ENCODE results near the gene TARP.

Gene TARP

DNA sequence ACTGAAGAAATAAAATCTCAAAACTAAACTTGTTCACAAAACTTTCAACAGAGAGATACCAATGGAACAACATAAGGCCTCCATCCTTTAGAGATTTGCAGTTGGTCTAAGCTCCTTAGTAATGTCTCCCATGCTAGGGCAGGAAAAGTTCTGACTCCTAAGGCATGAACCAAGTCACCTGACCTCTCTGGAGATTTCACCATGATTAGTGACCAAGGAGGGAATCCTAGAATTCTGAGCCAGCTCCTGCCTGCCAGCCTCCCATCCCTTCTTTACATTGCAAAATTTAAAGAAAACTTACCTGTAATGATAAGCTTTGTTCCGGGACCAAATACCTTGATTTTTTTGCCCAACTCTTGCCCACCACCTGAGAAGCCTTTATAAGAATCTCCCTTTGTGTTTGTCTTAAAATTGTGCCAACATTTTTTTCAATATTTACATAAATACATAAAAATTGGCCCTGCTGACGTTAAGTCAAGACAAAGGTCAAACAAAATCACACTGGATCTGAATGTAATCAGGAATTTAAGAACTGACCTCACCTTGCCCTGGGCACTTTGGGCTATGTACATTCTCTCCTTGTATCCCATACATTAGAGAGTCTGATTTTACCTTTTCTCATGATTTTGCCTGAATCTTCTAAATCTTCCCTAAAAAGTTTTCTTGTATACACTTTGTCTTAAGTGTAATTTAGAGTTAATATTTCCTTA, at the start of gene TARP:
TSS of gene TARP (minus strand) at position 351 of the 710 bp plus-strand sequence.
- no peak for DNase-seq (ENCODE audit: low read depth in 3 of 3)

DNA sequence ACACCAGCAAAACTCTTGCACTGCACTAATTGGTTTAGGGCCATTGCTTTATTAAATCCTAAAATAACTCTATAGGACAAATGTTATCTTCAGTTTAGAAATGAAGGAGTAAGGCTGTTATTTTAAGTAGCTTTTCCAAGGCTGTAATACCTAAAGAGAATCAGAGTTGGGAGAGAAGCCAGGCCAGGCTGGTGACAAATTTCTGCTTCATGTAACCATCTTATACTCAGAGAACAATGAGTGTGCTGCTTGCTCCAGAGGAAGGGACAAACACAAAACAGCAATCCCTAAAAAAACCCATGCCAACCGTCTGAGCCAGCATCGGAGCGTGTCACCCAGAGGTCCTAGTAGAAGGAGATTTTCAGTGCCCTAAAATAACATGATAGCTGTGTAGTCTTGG, 49.7 kb upstream of the TARP start:
- DNase-seq (ENCODE audit: low read depth in 3 of 3), result no peak

DNA sequence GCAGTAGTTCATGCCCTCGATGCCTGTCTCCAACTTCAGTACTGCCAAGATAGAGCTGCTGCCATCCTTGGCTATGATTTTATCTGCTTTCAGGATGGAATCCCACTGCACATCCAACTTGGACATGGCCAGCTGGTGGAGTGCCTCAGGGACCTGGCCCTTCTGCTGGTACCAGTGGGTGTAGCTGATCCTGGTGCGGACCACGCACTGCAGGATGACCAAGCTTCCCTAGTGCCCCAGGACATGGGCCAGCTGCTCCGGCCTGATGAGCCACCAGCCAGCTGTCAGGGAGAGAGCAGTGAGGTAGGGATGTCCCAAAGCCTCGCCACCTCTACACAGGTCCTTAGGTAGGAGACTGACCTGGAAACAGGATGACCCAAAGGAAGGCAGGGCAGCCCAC, 49.0 kb upstream of the TARP start:
- no peak for DNase-seq (ENCODE audit: low read depth in 3 of 3)

DNA sequence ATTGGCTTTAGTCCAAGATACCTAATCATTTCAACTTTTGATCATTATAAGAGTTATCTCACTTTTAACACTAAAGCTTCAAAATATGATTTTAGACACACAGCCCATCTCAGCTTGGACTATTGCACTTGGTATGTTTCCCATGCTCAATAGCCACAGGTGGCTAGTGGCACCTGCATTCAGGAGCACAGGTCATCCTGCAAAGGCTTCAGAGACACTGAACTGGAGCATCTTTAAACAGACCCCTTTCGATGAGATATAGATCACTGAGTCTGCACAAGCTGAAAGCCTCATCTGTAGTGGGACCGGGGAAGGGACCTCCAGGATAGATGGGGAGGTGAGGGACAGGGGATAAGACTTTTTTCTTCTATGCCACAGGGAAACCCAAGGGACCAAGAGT, 48.5 kb upstream of the TARP start:
- DNase-seq (ENCODE audit: low read depth in 3 of 3), result no peak

DNA sequence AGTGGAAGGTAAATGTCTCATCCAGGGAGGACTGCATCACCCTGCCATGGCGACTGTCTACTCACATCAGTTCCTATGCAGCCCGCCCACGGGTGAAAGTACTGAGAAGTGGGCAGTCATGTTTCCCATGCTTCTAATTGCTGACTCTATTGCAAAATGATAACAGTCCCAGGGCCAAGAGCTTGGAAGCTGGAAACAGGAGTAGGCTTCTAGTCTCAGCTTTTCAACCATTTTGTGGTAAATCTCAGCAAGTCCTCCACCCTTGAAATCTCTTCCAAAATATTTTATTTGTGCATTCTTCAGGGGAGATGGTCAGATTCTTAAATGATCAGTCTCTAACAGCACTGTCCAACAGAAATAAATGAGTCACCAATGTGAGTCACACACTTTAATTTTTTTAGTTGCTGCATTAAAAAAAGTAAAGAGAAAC, 48.1 kb upstream of the TARP start:
- no peak for DNase-seq (ENCODE audit: low read depth in 3 of 3)

DNA sequence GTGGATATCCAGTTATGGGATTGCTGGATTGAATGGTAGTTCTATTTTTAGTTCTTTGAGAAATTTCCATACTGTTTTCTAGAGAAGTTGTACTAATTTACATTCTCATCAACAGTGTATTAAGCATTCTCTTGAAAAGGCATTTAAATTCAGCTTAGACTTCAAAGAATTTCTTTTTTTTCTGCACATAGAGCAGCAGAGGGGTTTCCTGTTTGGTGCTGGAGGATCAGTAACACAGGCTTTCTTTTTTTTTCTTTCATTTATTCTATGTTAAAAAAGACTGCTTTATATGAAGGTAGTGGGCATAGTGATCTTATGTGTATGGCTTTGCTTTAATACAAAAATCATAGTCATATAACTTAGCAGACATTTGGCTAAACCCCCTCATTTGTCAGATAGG, 47.6 kb upstream of the TARP start:
- DNase-seq (ENCODE audit: low read depth in 3 of 3), result no peak

DNA sequence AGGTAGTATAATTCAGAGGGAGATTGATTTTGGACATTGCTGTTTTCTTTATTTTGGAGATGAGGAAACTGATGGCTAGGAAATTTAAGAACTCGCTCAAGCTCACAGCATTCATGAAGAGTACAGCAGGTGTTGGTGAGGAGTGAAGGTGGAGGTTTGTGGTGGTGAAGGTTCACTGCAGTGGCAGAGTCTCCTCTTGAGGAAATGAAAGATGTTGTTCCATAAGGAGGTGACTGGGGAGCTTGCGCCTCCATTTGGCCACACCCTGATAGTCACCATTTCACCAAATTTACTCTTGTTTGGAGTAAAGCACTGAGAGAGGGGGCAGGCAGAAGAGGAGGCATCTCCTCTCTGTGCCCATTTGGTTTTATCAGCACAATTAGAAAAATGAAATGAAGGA, 46.4 kb upstream of the TARP start:
- no peak for DNase-seq (ENCODE audit: low read depth in 3 of 3)

DNA sequence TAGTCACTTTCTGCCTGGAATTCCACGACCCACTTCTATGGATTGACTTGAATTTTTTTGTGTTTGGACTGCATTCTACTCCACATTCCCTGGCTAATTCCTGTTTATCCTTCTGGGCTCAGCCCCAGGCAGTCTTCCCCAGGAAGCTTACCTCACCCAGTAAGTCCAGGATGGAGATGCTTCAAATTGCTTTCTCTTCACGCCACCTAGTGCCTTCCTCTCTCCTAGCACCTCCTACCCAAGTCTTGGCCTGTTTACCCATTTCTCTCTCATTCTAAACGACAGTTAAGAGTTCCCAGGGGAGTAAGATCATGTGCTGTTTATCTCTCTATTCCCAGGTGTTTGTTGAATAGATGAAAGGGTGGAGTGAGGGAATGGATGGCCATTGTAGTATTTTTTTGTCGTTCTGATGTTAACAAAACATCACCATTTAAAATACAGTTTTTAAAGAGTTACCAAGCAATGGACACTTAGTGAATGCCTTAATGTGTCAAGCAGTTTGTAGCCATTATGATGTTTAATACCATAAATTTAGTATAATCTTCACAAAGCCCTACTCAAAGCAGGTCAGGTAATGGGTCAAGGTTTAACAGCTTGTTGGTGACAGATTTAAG, 45.5 kb upstream of the TARP start:
- DNase-seq (ENCODE audit: low read depth in 3 of 3), result no peak

DNA sequence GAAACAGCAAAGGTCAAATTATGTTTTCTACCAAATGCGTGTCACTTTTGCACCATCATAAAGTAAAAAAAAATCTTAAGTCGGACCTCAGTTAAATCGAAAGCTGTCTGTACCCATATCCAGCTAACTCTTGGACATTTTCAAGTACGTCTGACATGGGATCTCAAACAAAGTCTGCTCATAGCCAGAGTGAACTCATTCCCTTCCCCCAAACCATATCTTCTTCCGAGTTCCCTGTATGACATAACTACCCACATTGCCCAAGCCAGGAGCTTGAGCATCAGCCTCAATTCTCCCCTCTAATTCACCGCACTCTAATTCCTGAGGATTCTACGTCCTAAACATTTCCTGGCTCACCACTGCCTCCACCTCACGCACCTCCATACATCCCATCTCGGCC, 44.8 kb upstream of the TARP start:
- no peak for DNase-seq (ENCODE audit: low read depth in 3 of 3)

DNA sequence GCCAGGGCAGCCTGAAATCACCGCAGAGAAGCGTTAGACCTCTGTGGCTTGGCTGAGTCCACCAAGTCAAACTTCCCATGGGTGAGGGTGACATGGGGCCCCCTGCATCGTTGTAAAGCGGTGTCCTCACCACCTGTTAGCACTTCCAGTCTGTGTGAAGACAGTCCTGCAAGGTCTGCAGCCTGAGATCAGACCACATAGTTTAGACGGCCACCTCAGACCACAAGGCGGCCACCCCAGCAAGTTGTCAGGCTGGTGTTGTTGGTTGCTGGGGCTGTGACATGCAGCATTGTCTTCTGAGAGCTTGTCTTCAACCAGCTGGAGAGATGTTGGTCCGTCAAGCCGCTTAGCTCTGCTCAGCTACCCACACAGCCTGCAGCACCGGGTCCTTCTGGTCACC, 44.1 kb upstream of the TARP start:
- DNase-seq (ENCODE audit: low read depth in 3 of 3), result no peak

DNA sequence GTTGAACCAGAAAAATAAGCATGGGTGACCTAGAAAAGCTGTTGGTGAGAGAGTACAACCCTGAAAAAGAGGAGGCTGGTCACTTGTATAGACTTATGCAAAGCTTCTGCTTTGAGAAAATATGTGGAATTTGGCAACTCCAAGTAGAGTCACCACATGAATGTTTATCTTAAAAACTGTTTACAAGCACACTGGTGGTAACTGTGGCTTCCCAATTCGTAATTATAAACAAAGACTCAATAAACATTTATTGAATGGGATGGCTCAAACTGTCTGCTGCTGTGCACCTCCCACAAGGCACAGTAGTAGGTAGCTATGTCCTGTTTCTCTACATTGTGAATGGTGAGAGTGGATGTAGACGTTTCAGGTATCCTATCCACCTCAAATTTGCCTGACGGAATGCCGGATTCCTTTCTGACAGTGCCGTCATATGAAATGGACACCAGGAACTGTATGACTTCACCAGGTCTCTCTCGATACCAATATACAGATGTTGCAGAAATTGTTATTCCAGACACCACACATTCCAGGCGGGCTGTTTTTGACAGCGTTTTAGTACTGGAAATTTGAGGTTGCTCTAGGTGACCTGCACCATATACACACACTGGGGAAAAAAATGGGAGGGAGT, 43.4 kb upstream of the TARP start:
- no peak for DNase-seq (ENCODE audit: low read depth in 3 of 3)

DNA sequence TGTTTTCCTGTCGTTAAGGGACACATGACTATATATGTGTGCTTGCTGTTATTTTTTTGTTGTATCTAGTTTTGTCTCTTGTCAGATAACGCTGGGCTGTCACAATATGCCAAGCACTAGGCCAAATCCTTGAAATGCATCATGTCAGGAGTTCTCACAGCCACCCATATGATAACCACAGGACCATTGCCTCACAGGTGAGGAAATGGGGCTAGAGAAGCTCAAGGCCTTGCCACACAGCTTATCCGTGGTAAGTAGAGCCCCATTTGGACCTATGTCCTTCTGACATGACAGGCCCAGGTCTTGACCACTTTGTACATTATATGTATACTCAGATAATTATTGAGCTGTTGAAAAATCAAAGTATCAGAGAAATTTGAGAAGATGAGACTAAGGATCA, 42.0 kb upstream of the TARP start:
- no peak for DNase-seq (ENCODE audit: low read depth in 3 of 3)

DNA sequence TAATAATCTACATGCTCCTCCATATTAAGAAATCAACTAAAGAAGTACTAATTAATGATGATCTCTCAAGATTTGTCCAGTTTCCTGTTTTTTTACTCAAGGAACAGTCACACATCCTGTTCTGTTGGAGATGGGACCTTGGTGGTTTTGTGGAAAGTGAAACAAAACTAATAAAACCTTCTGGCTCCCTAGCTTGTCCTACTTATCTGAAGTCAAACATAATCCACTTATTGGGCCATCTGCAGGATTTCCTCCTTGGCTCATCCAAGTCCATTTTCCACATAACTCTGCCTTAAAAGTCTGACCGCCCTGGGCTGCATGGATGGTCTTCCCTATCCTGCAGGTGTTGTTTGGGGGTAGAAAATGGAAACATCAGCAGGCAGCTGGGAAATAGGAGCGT, 39.4 kb upstream of the TARP start:
- DNase-seq (ENCODE audit: low read depth in 3 of 3), result no peak

DNA sequence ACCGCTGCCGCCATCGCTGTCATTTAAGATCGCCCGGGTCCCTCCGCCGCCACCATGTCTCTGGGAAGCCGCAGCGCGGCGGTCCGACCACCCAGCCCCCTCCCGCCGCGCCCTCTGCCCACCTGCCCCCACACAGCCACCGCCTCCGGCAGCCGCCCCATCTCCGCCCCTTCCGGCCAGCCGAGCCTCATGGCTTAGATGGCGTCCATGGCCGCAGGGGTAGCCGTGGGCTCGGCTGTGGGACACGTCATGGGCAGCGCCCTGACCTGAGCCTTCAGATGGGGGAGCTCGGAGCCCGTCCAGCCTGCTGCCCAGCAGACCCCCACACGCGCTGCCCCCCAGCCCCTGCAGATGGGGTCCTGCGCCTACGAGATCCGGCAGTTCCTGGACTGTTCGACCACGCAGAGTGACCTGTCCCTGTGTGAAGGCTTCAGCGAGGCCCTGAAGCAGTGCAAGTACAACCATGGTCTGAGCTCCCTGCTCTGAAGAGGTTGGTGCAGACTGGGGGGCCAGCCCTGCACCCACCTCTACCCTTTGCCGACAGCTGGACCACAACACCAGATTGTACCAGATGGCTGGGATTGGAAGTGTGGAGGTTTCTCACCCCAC, 38.0 kb upstream of the TARP start:
- DNase-seq (ENCODE audit: low read depth in 3 of 3), result no peak

DNA sequence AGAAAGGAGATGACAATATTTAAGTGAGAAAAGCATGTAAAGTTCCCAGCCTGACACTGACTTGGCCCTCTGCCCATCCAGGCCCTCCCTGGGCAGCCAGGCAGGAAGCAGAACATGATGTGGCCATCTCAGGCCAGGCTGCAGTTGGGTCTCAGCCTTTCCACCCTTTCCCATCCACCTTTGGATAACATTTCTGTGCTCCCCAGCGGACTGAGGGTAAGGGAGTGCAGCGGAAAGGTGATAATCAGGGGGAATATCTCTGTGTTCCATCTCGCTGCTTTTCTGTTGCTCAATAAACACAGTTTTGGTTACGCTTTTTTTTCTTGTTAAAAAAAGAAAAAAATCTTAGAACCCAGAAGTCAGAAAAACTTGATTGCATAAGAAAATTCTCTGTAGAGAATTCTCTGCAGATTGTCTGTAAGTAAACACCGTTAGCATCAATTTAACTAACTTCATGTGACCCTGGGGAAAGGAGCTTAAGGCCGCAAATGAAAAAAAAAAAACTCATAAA, 37.2 kb upstream of the TARP start:
- DNase-seq (ENCODE audit: low read depth in 3 of 3), result no peak

DNA sequence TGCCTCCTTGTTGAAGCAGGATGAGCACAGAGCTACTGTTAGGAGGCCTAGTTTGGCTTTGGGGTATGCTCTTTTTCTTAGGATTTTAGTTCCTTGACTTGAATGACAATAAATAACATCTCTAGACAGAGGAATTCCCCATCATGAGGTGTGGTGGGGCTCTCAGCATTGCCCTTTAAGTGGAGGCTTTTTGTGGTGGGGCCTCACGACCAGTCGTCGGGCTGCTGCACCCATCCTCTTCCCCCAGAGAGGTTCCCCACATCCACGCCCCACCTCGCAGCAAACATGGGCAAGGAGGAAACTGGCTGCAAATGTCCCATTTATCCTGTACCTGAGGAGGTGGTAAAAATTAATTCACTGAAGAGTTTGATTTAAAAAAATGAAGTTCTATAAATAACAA, 36.1 kb upstream of the TARP start:
- DNase-seq (ENCODE audit: low read depth in 3 of 3), result no peak

DNA sequence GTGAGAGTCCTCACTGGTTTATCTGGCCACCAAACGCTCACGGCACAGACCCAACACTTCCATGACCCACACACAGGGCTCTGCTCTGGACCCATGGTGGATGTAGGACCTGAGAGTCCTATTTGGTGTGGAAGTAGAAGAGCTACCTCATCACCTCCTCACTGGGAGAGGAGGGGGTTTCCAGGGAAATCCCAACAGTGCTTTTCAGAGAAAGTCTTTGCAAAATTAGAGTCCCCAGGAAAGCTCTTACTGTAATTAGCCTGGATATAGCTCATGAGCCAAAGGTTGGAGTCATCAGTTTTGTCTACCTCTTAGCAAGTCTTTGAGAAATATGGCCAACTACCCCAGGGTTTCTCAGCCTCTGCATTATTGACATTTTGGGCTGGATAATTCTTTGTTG, 34.7 kb upstream of the TARP start:
- no peak for DNase-seq (ENCODE audit: low read depth in 3 of 3)

DNA sequence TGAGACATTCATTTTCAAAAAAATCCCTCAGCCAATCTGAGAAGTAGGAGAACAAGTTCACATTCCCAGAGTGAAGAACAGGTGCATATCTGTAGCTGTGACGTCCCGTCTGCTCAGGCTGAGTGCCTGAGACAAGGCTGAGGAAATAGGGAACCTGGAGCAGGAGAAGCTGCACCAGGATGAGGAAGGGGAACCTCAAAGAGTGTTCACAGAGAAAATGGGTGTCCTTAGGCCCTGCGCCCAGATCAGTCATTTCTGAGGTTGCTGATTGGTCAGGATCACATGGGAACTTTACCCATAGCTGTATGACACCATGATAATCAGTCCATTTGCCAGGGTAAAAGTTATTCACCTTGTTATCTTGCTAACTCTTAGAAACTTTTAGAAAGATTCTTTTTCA, 34.2 kb upstream of the TARP start:
- no peak for DNase-seq (ENCODE audit: low read depth in 3 of 3)

DNA sequence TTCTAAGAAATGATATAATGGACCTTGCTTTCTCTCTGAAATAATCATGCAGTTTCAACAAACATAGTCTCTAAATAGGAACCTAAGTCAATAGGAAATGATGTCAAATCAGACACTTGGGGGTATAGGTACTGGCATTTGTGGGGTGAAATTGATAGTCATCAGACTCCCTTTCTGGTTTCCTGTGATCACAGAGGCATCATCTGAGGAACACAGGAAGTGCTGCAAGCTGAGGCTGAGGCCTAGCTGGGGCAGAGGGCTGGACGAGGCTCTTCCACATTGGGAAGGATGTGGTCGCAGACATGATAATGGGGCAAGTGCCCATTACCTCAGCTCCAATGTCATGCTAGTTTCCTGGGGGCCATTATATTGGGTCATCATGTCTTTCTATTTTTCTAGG, 33.5 kb upstream of the TARP start:
- DNase-seq (ENCODE audit: low read depth in 3 of 3), result no peak

DNA sequence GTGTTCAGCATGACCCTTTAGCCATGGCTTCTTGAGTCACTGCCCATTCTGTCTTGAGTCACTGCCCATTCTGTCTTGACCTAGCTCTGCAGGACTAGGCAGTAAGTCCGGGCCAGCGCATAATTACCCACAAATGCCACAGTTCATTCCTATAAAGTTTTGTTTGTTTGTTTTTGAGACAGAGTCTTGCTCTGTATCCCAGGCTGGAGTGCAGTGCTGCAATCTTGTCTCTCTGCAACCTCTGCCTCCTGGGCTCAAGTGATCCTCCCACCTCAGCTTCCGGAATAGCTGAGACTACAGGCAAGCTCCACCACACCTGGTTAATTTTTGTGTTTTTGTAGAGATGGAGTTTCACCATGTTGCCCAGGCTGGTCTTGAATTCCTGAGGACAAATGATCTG, 32.7 kb upstream of the TARP start:
- no peak for DNase-seq (ENCODE audit: low read depth in 3 of 3)

DNA sequence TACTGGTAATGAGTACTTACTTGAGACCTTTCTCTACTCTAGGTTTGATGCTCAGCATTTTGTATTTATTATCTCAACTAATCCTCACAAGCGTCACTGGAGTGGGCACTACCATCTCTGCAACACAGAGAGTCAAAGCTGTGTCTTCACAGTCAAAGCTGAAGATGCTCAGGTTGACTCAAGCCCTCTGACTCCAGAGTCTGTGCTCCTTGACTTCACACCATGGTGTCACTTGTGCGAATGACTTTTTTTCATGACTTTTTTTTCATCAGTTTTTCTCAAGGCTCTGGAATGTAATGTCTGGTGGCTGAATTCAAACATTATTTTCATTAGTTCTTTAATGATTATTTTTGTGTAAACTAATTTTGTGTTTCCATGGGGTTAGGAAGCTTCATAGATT, 30.4 kb upstream of the TARP start:
- DNase-seq (ENCODE audit: low read depth in 3 of 3), result no peak

DNA sequence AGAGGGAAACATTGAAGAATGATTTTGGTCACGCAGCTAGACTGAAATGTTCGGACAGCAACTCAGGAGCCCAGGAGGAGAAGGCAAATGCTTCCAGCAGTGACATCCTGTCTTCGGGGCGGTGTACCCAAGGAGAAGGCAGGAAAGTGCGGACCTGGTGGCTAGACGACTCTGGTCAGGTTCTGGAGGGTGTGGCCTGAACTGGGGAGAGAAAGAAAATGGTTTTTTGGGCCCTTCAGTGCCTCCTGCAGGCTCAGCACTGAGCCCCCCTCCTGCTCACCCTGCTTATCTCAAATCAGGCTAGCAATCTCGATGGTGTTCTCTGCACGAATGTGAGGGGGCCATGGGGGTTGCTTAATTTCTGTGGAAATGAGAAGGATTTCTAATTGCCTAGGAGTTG, 26.7 kb upstream of the TARP start:
- no peak for DNase-seq (ENCODE audit: low read depth in 3 of 3)

All from stimulated activated CD4-positive, alpha-beta T cell treated with anti-CD3 and anti-CD28 coated beads, TNF-alpha, amount 100 ng/mL, for 48 hours (primary cell).